SK-N-SH (cell line): Measurements from ENCODE around the gene PGM5.

Source experiments
- EP300 ChIP-seq, 2 experiments: IDR thresholded peaks; 2 replicates each; pipeline versions ENCODE4 v1.4.0 to v1.6.1; 2012; ENCODE audit warnings: borderline replicate concordance in 1 of 2, low read depth in 1 of 2, low read length in 1 of 2
- EZH2phosphoT487 ChIP-seq: fragments of 200-600 bp; sonication (generic); IDR thresholded peaks from 2 replicates; pipeline ENCODE4 v1.6.1; 2017; ENCODE audit warnings: low read depth, mixed run types, mild to moderate bottlenecking, antibody characterized with exemption, moderate library complexity, borderline replicate concordance
- FOXJ3 ChIP-seq: sonication (generic); formaldehyde crosslinking; IDR thresholded peaks from 2 replicates; pipeline ENCODE4 v1.5.1; 2020; ENCODE audit warnings: mild to moderate bottlenecking, missing genetic modification reagents
- FOXM1 ChIP-seq: IDR thresholded peaks from 2 replicates; pipeline ENCODE4 v1.4.0; 2012; ENCODE audit warnings: low read depth, mild to moderate bottlenecking
- JUND ChIP-seq: IDR thresholded peaks from 2 replicates; pipeline ENCODE4 v1.4.0; 2012
- POLR2AphosphoS5 ChIP-seq: IDR thresholded peaks from 2 replicates; pipeline ENCODE4 v1.6.1; 2012; ENCODE audit warnings: low read depth, low read length
- SMC3 ChIP-seq: IDR thresholded peaks from 2 replicates; pipeline ENCODE4 v1.6.1; 2012; ENCODE audit warnings: low read depth, low read length, improper control_type of control experiment
- TAF1 ChIP-seq: IDR thresholded peaks from 2 replicates; pipeline ENCODE4 v1.6.1; 2012; ENCODE audit warnings: low read depth, mild to moderate bottlenecking, low read length, moderate library complexity, borderline replicate concordance
- USF2 ChIP-seq: fragments of 150-350 bp; IDR thresholded peaks from 2 replicates; pipeline ENCODE4 v1.6.1; 2017; ENCODE audit warnings: antibody characterized with exemption, low read length, low read depth, borderline replicate concordance
- YY1 ChIP-seq: IDR thresholded peaks from 2 replicates; pipeline ENCODE4 v1.4.0; 2012; ENCODE audit warnings: low read depth, mild to moderate bottlenecking
- ZBTB33 ChIP-seq: IDR thresholded peaks from 2 replicates; pipeline ENCODE4 v1.4.0; 2012; ENCODE audit warnings: low read depth, borderline replicate concordance
- TF ChIP-seq, protein P1 (sequence below): fragments of 200-600 bp; sonication (generic); IDR thresholded peaks from 2 replicates; pipeline ENCODE4 v1.6.1; 2017; ENCODE audit warnings: antibody characterized with exemption, mild to moderate bottlenecking, moderate library complexity
- TF ChIP-seq, protein P2 (sequence below): IDR thresholded peaks from 2 replicates; pipeline ENCODE4 v1.6.1; 2012; ENCODE audit warnings: mild to moderate bottlenecking, low read depth, low read length, moderate library complexity

DNA sequence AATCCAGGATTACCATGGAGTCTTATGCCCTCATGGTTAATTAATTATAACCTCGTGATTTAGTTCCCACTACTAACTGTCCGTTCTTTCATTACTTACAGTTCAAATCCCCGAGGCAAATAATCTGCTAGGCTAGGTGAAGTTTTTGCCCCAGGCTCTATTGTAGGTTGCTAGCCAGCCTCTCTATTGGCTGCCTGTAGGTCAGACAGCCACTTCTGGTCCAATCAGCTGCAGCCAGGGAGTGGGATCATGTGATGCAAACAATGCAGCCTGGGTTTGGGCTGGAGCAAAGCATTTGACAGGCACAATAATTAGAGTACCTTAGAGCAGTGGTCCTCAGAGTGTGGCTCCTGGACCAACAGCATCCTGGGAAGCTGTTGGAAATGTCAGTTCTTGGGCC, 166.5 kb downstream of the PGM5 start:
- TF ChIP-seq, protein P1, sequence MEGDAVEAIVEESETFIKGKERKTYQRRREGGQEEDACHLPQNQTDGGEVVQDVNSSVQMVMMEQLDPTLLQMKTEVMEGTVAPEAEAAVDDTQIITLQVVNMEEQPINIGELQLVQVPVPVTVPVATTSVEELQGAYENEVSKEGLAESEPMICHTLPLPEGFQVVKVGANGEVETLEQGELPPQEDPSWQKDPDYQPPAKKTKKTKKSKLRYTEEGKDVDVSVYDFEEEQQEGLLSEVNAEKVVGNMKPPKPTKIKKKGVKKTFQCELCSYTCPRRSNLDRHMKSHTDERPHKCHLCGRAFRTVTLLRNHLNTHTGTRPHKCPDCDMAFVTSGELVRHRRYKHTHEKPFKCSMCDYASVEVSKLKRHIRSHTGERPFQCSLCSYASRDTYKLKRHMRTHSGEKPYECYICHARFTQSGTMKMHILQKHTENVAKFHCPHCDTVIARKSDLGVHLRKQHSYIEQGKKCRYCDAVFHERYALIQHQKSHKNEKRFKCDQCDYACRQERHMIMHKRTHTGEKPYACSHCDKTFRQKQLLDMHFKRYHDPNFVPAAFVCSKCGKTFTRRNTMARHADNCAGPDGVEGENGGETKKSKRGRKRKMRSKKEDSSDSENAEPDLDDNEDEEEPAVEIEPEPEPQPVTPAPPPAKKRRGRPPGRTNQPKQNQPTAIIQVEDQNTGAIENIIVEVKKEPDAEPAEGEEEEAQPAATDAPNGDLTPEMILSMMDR, result no peak
- TF ChIP-seq YY1 (no peak), FOXJ3 (CRISPR knock-in tag) (no peak), EP300 (IDR thresholded peaks at IDR 0.05; ENCODE audit: borderline replicate concordance in 1 of 2, low read depth in 1 of 2, low read length in 1 of 2) (no peak), USF2 (no peak), SMC3 (no peak), ZBTB33 (no peak), POLR2AphosphoS5 (no peak), TAF1 (no peak), FOXM1 (no peak), EZH2phosphoT487 (no peak), JUND (no peak)
- TF ChIP-seq, protein P2, sequence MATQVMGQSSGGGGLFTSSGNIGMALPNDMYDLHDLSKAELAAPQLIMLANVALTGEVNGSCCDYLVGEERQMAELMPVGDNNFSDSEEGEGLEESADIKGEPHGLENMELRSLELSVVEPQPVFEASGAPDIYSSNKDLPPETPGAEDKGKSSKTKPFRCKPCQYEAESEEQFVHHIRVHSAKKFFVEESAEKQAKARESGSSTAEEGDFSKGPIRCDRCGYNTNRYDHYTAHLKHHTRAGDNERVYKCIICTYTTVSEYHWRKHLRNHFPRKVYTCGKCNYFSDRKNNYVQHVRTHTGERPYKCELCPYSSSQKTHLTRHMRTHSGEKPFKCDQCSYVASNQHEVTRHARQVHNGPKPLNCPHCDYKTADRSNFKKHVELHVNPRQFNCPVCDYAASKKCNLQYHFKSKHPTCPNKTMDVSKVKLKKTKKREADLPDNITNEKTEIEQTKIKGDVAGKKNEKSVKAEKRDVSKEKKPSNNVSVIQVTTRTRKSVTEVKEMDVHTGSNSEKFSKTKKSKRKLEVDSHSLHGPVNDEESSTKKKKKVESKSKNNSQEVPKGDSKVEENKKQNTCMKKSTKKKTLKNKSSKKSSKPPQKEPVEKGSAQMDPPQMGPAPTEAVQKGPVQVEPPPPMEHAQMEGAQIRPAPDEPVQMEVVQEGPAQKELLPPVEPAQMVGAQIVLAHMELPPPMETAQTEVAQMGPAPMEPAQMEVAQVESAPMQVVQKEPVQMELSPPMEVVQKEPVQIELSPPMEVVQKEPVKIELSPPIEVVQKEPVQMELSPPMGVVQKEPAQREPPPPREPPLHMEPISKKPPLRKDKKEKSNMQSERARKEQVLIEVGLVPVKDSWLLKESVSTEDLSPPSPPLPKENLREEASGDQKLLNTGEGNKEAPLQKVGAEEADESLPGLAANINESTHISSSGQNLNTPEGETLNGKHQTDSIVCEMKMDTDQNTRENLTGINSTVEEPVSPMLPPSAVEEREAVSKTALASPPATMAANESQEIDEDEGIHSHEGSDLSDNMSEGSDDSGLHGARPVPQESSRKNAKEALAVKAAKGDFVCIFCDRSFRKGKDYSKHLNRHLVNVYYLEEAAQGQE, result no peak
